NCI-H748 (cell line): ENCODE results near the gene IQGAP2.

ENCODE experiments used
- DNase-seq: peaks from one replicate; lab custom pipeline; 2025; ENCODE audit not compliant: unreplicated experiment; lab: John Stamatoyannopoulos, UW

The IQGAP2 gene

GRCh38 chr5:76449606-76450005, 46.5 kb downstream of the IQGAP2 start:
- no peak for DNase-seq

GRCh38 chr5:76450054-76450453, 47.0 kb downstream of the IQGAP2 start:
- DNase-seq: no peak

GRCh38 chr5:76451031-76451701, 48.1 kb downstream of the IQGAP2 start:
- no peak for DNase-seq

- DNase-seq: no peak
Observed at GRCh38 chr5:76455531-76456133, 52.5 kb downstream of the IQGAP2 start.

GRCh38 chr5:76456258-76456657, 53.2 kb downstream of the IQGAP2 start:
- DNase-seq: no peak

- DNase-seq: no peak
Observed at GRCh38 chr5:76457674-76458485, 54.8 kb downstream of the IQGAP2 start.

- DNase-seq: no peak
Observed at GRCh38 chr5:76458486-76458830, 55.4 kb downstream of the IQGAP2 start.

GRCh38 chr5:76460104-76460503, 57.0 kb downstream of the IQGAP2 start:
- DNase-seq: no peak

GRCh38 chr5:76462097-76462667, 59.1 kb downstream of the IQGAP2 start:
- no peak for DNase-seq

GRCh38 chr5:76467216-76467615, 64.1 kb downstream of the IQGAP2 start:
- no peak for DNase-seq

- DNase-seq: no peak
Observed at GRCh38 chr5:76468635-76469425, 65.7 kb downstream of the IQGAP2 start.

- DNase-seq: no peak
Observed at GRCh38 chr5:76469656-76470290, 66.7 kb downstream of the IQGAP2 start.

- no peak for DNase-seq
Observed at GRCh38 chr5:76470976-76471375, 67.9 kb downstream of the IQGAP2 start.

GRCh38 chr5:76471406-76471805, 68.3 kb downstream of the IQGAP2 start:
- no peak for DNase-seq

- no peak for DNase-seq
Observed at GRCh38 chr5:76471987-76472334, 68.9 kb downstream of the IQGAP2 start.

- DNase-seq: no peak
Observed at GRCh38 chr5:76472335-76473008, 69.4 kb downstream of the IQGAP2 start.

GRCh38 chr5:76473009-76473336, 69.9 kb downstream of the IQGAP2 start:
- DNase-seq: no peak

- peak; percentile 11 for DNase-seq
Observed at GRCh38 chr5:76473661-76474060, 70.6 kb downstream of the IQGAP2 start.

GRCh38 chr5:76474377-76474776, 71.3 kb downstream of the IQGAP2 start:
- no peak for DNase-seq

- no peak for DNase-seq
Observed at GRCh38 chr5:76475385-76475784, 72.3 kb downstream of the IQGAP2 start.
